Activated B cell treated with CpG ODN at 0.5 μM for 24 hours (primary cell): ENCODE results near the gene TMEM119. TPM values are rescaled to one million over a fixed set of nuclear protein-coding genes. Genes with fewer than 3 reads are reported as not detected.
"Not testable (repeated sequence)": the region's sequence is repeated elsewhere in the genome, so short reads cannot be mapped to it uniquely, and the experiment has no call there.

ENCODE experiments used
- ATAC-seq: fragments of 200-7000 bp; cut with Tn5 transposase; one replicate; pipeline ENCODE4 v1.10.0; 2021; ENCODE audit warnings: low read depth, mild to moderate bottlenecking, moderate library complexity
- CTCF ChIA-PET: fragments of 350-600 bp; sonication (Branson Sonifier 250); formaldehyde crosslinking; loops from one replicate; lab custom pipeline; 2021; ENCODE audit warnings: antibody characterized with exemption; lab: Charles Lee
- POLR2A ChIA-PET: fragments of 350-600 bp; sonication (Branson Sonifier 250); formaldehyde crosslinking; loops from one replicate; lab custom pipeline; 2021; ENCODE audit warnings: antibody characterized with exemption; lab: Charles Lee
- DNase-seq: peaks from one replicate; pipeline ENCODE4 v3.0.0; 2022
- H3K27ac Mint-ChIP-seq: one replicate; pipeline ENCODE4 v1.8.0; 2020; ENCODE audit warnings: mixed read lengths
- H3K27me3 Mint-ChIP-seq: one replicate; pipeline ENCODE4 v1.8.0; 2021; ENCODE audit warnings: mixed read lengths
- H3K36me3 Mint-ChIP-seq: one replicate; pipeline ENCODE4 v1.8.0; 2021; ENCODE audit warnings: low read depth, mixed read lengths
- H3K4me1 Mint-ChIP-seq: one replicate; pipeline ENCODE4 v1.8.0; 2021; ENCODE audit warnings: mixed read lengths
- H3K4me3 Mint-ChIP-seq: one replicate; pipeline ENCODE4 v1.8.0; 2020; ENCODE audit warnings: mild to moderate bottlenecking, mixed read lengths
- H3K9me3 Mint-ChIP-seq: one replicate; pipeline ENCODE4 v1.8.0; 2020; ENCODE audit warnings: mixed read lengths
- CTCF ChIP-seq: fragments of 200-600 bp; IDR thresholded peaks from one replicate; pipeline ENCODE4 v1.8.0; 2022; ENCODE audit warnings: antibody characterized with exemption, mild to moderate bottlenecking
- intact Hi-C: fragments of 100-400 bp; cut with micrococcal nuclease; formaldehyde crosslinking; loops from one replicate; pipeline ENCODE4 v1.15.1; 2024
- total RNA-seq: library from RNA; stranded (reverse); gene quantifications from 2 replicates; pipeline ENCODE4 v1.2.3, GENCODE V29; 2022

The TMEM119 gene
- total RNA-seq, 1 donor from 2014 or later, result not detected

GRCh38 chr12:108592033-108592909 is 5.6 kb downstream of the TMEM119 start:
- ATAC-seq (no peak), DNase-seq (no peak)
- ChIA-PET CTCF (no interaction called here), POLR2A (no interaction called here)
- intact Hi-C loops, result no loop called here
- TF ChIP-seq CTCF, result no peak
- Mint-ChIP-seq H3K27ac (no peak overlapping the region), H3K36me3 (no peaks in the 10 kb centered on the region), H3K27me3 (peaks cover 2% of the 10 kb centered on the region), H3K9me3 (no peaks in the 10 kb centered on the region), H3K4me3 (no peak overlapping the region), H3K4me1 (no peaks in the 10 kb centered on the region)

- ChIA-PET POLR2A (no interaction called here), CTCF (no interaction called here)
- Mint-ChIP-seq H3K4me1 (no peaks in the 10 kb centered on the region), H3K36me3 (no peaks in the 10 kb centered on the region), H3K27me3 (peaks cover 2% of the 10 kb centered on the region), H3K4me3 (no peak overlapping the region), H3K27ac (no peak overlapping the region), H3K9me3 (no peaks in the 10 kb centered on the region)
- intact Hi-C loops, result no loop called here
- ATAC-seq (no peak), DNase-seq (no peak)
- no peak for TF ChIP-seq CTCF
These were observed 6.5 kb downstream of the TMEM119 start for GRCh38 chr12:108591267-108591980.

GRCh38 chr12:108590463-108590862 is 7.4 kb downstream of the TMEM119 start:
- H3K27ac Mint-ChIP-seq, intact Hi-C loops, ATAC-seq, POLR2A ChIA-PET, H3K9me3 Mint-ChIP-seq, CTCF ChIA-PET, H3K4me1 Mint-ChIP-seq, DNase-seq, H3K36me3 Mint-ChIP-seq, H3K4me3 Mint-ChIP-seq, H3K27me3 Mint-ChIP-seq: not testable (repeated sequence)

GRCh38 chr12:108589840-108590229 is 8.0 kb downstream of the TMEM119 start:
- POLR2A ChIA-PET, result no interaction called here
- ATAC-seq (no peak), DNase-seq (no peak)
- Mint-ChIP-seq H3K27me3 (peaks cover 4% of the 10 kb centered on the region), H3K36me3 (no peaks in the 10 kb centered on the region), H3K9me3 (no peaks in the 10 kb centered on the region), H3K4me3 (no peak overlapping the region), H3K27ac (no peak overlapping the region), H3K4me1 (no peaks in the 10 kb centered on the region)
- no peak for TF ChIP-seq CTCF
- CTCF ChIA-PET, result no interaction called here
- intact Hi-C loops, result no loop called here

GRCh38 chr12:108589028-108589839 is 8.7 kb downstream of the TMEM119 start:
- POLR2A ChIA-PET, result no interaction called here

More at GRCh38 chr12:108589028-108589839, 8.7 kb downstream of the TMEM119 start:
- ATAC-seq (no peak), DNase-seq (no peak)
- Mint-ChIP-seq H3K27ac (no peak overlapping the region), H3K27me3 (peaks cover 4% of the 10 kb centered on the region), H3K36me3 (no peaks in the 10 kb centered on the region), H3K4me3 (no peak overlapping the region), H3K4me1 (no peaks in the 10 kb centered on the region), H3K9me3 (no peaks in the 10 kb centered on the region)
- TF ChIP-seq CTCF, result no peak
- intact Hi-C loops, result no loop called here
- CTCF ChIA-PET, result interaction anchor here (1.0 kb wide), 1 partner anchor 22 kb away, joined by 3 read pairs; no protein-coding TSS in a partner anchor
